LNCAP (cell line): ENCODE results near the gene INPP5A.

ENCODE experiments used
- CTCF ChIP-seq: fragments of 450-650 bp; IDR thresholded peaks from 2 replicates; pipeline ENCODE4 v1.5.1; 2017; ENCODE audit warnings: mild to moderate bottlenecking

Gene INPP5A

GRCh38 chr10:132696728-132697577 lies 159.4 kb downstream of the INPP5A start:
- no peak for TF ChIP-seq CTCF

DNA sequence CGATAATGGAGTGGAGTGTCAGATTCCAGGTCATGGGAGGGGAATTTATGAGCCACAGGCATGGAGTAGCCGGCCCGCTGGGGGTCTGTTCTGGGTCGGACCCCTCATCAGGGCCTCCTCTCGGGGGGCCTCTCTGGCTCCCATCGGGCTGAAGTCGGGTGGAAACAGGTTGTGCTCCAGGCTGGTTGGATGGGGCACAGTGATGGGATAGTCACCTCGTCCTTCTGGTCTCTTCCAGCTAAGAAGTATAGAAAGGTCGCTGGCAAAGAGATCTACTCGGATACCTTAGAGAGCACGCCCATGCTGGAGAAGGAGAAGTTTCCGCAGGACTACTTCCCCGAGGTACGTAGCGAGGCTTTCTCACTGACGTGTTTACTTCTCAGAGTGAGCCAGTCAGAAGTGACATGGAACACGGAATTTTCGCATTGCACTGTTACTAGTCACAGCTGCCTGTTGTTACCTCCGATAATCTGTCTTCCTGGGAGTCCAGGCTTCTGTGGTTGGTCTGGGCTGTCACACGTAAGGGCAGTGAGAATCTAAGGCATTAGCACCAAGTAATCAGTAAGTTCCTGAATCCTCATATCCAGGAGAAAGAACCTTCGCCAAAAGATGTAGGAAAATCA lies 160.1 kb downstream of the INPP5A start:
- TF ChIP-seq CTCF = no peak

- no peak for TF ChIP-seq CTCF
Observed at GRCh38 chr10:132698211-132698751, 160.7 kb downstream of the INPP5A start.

GRCh38 chr10:132698761-132699391 lies 161.3 kb downstream of the INPP5A start:
- no peak for TF ChIP-seq CTCF

GRCh38 chr10:132699411-132700155 lies 162.0 kb downstream of the INPP5A start:
- no peak for TF ChIP-seq CTCF

DNA sequence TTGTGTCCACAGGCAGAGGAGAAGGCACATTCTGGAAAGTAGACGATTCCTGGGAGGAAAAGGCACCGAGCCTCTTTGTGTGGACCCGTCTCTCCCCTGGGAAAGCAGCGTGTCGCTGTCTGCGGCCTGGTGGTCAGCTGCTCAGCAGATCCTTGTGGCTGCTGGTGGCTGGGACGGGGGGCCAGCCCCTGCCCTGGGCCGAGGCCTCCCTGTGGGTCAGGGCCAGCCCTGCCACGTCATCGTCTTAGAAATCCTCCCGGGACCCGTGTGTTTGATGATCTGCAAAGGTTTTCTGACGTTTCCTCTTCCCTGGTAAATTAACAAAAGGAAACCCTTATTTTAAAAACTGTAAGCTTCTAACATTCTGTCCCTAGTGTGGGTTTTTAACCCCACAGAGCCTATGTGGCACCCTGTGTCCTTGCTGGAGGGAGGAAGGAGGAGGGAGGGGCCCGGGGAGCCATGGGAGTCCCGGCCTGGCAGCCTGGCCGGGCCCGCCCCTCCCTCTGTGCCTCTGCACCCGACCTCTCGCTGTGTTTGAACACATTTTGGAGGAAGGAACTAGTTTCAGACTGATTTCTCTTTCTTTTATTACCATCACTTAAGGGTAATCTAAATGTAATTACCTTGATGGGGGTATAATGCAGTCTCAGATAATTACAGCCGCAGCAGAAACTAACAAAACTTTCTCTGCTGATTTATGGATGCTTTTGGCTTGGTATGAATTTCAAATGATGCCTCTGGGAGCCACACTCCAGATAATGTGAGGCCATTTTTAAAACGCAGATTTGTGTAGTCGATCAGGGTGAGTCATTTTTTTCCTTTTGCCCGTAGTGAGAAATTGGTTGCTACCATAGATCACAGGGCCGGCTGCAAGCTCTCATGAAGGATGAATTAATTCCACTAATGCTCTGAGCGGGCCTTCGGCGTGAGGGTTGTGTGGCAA lies 162.8 kb downstream of the INPP5A start:
- no peak for TF ChIP-seq CTCF
